Spinal cord (tissue), 10 donors: ENCODE results near the gene PALD1. TPM values are rescaled to one million over a fixed set of nuclear protein-coding genes. Genes with fewer than 3 reads are reported as not detected.

Experiments used
- DNase-seq, 6 donors: peaks; one replicate each; pipeline versions ENCODE4 v3.0.0 to v3.0.0-alpha.2; 2013 to 2015; ENCODE audit warnings: low spot score in 6 of 6, low read depth in 4 of 6
- H3K27ac ChIP-seq: one replicate; pipeline ENCODE4 v1.5.1; 2013; ENCODE audit warnings: low read depth, low read length, control low read depth
- H3K27me3 ChIP-seq: one replicate; pipeline ENCODE4 v1.6.1; 2013; ENCODE audit warnings: low read length; ENCODE audit not compliant: control insufficient read depth, insufficient read depth
- H3K36me3 ChIP-seq: one replicate; pipeline ENCODE4 v1.6.1; 2013; ENCODE audit warnings: low read length; ENCODE audit not compliant: control insufficient read depth, insufficient read depth
- H3K4me1 ChIP-seq: one replicate; pipeline ENCODE4 v1.6.1; 2013; ENCODE audit warnings: low read length; ENCODE audit not compliant: control insufficient read depth, insufficient read depth
- H3K4me3 ChIP-seq: one replicate; pipeline ENCODE4 v1.5.1; 2013; ENCODE audit warnings: low read depth, low read length, control low read depth
- H3K9me3 ChIP-seq: one replicate; pipeline ENCODE4 v1.6.1; 2013; ENCODE audit warnings: low read length; ENCODE audit not compliant: control insufficient read depth, insufficient read depth
- WGBS: methylation state at CpG from one replicate; pipeline ENCODE4 v1.1.5; 2013; ENCODE audit warnings: missing lambda C conversion rate; ENCODE audit not compliant: insufficient coverage; 5-methylcytosine and 5-hydroxymethylcytosine counted together
- polyA plus RNA-seq, 2 donors: library from polyadenylated mRNA; unstranded; fragments of 120-200 nt; gene quantifications; one replicate each; pipeline ENCODE4 v1.2.1, GENCODE V29; 2013; ENCODE audit not compliant: insufficient read length in 2 of 2
- total RNA-seq, 2 donors: library from RNA; depleted of rRNA in 1 of 2; stranded (reverse); fragments of 120-200 nt in 1 of 2; fragments of >200 nt in 1 of 2; gene quantifications; one replicate each; pipeline versions ENCODE4 v1.2.3 to v1.2.4, GENCODE V29; 2013 to 2014
- donor health status: healthy.

PALD1 gene
- total and polyA plus RNA-seq, 4 donors: 10.0 to 26.3 (median 24.1) TPM

- DNase-seq: peak in 3 of 6 donors; percentile 19 to 78 (median 72)
- peaks cover 29% of the 10 kb centered on the region for H3K4me1 ChIP-seq
- WGBS: 45% methylated on average over 4 of the region's 8 CpGs
Measured at GRCh38 chr10:70596860-70597809, 118.6 kb downstream of the PALD1 start.

GRCh38 chr10:70597856-70598815, 119.6 kb downstream of the PALD1 start:
- no peaks in the 10 kb centered on the region for H3K27me3 ChIP-seq
- peaks cover 29% of the 10 kb centered on the region for H3K4me1 ChIP-seq
- DNase-seq: no peak
- 93% methylated on average over 29 of the region's 34 CpGs for WGBS
- peaks cover 4% of the 10 kb centered on the region for H3K36me3 ChIP-seq
- H3K4me3 ChIP-seq: no peak overlapping the region
- H3K9me3 ChIP-seq: no peaks in the 10 kb centered on the region
- H3K27ac ChIP-seq: no peak overlapping the region

More at GRCh38 chr10:70596860-70597809, 118.6 kb downstream of the PALD1 start:
- H3K4me3 ChIP-seq: no peak overlapping the region
- no peak overlapping the region for H3K27ac ChIP-seq
- H3K27me3 ChIP-seq: no peaks in the 10 kb centered on the region
- peaks cover 4% of the 10 kb centered on the region for H3K36me3 ChIP-seq
- no peaks in the 10 kb centered on the region for H3K9me3 ChIP-seq

- Histone ChIP-seq H3K27me3 (no peaks in the 10 kb centered on the region), H3K4me1 (peaks cover 29% of the 10 kb centered on the region), H3K36me3 (peaks cover 4% of the 10 kb centered on the region), H3K9me3 (no peaks in the 10 kb centered on the region), H3K4me3 (no peak overlapping the region), H3K27ac (no peak overlapping the region)
- 96% methylated on average over 14 of the region's 16 CpGs for WGBS
- no peak for DNase-seq
Measured at GRCh38 chr10:70598857-70599295, 120.3 kb downstream of the PALD1 start.

- Histone ChIP-seq H3K27me3 (no peaks in the 10 kb centered on the region), H3K4me3 (no peak overlapping the region), H3K36me3 (peaks cover 4% of the 10 kb centered on the region), H3K9me3 (no peaks in the 10 kb centered on the region), H3K27ac (no peak overlapping the region), H3K4me1 (peaks cover 29% of the 10 kb centered on the region)
- WGBS: 95% methylated on average over 3 of the region's 8 CpGs
- DNase-seq: no peak
Measured at GRCh38 chr10:70599319-70599718, 120.8 kb downstream of the PALD1 start.

- Histone ChIP-seq H3K36me3 (peaks cover 4% of the 10 kb centered on the region), H3K4me3 (no peak overlapping the region), H3K27me3 (no peaks in the 10 kb centered on the region), H3K27ac (no peak overlapping the region), H3K4me1 (peaks cover 29% of the 10 kb centered on the region), H3K9me3 (no peaks in the 10 kb centered on the region)
- no peak for DNase-seq
- 100% methylated on average over 4 of the region's 4 CpGs for WGBS
Measured at GRCh38 chr10:70599791-70600190, 121.2 kb downstream of the PALD1 start.

- peaks cover 26% of the 10 kb centered on the region for H3K4me1 ChIP-seq
- H3K36me3 ChIP-seq: peaks cover 4% of the 10 kb centered on the region
- WGBS: 90% methylated on average over 22 of the region's 24 CpGs
- no peak for DNase-seq
- no peaks in the 10 kb centered on the region for H3K27me3 ChIP-seq
- no peaks in the 10 kb centered on the region for H3K9me3 ChIP-seq
- no peak overlapping the region for H3K4me3 ChIP-seq
- no peak overlapping the region for H3K27ac ChIP-seq
Measured at GRCh38 chr10:70600512-70601395, 122.2 kb downstream of the PALD1 start.

- WGBS: no CpG with 5 or more reads among the region's 5 CpGs
- H3K36me3 ChIP-seq: peaks cover 4% of the 10 kb centered on the region
- DNase-seq: no peak
- no peaks in the 10 kb centered on the region for H3K27me3 ChIP-seq
- no peaks in the 10 kb centered on the region for H3K9me3 ChIP-seq
- H3K4me1 ChIP-seq: peaks cover 16% of the 10 kb centered on the region
- no peak overlapping the region for H3K27ac ChIP-seq
- no peak overlapping the region for H3K4me3 ChIP-seq
Measured at GRCh38 chr10:70601746-70602145, 123.2 kb downstream of the PALD1 start.

- Histone ChIP-seq H3K36me3 (peaks cover 4% of the 10 kb centered on the region), H3K27ac (no peak within 1 kb of the TSS), H3K4me1 (peaks cover 5% of the 10 kb centered on the region), H3K9me3 (no peaks in the 10 kb centered on the region), H3K4me3 (no peak within 1 kb of the TSS), H3K27me3 (no peaks in the 10 kb centered on the region)
- WGBS: 90% methylated on average over 21 of the region's 21 CpGs
- no peak for DNase-seq
Measured at GRCh38 chr10:70602665-70603448, 124.3 kb downstream of the PALD1 start, which contains the start of gene PRF1. TSS of gene PRF1 (minus strand) at chr10:70602741. CDS start at chr10:70600902, 1,839 bp downstream.
